NCI-H1694 (cell line): ENCODE data around the gene CERKL.

Source experiments
- DNase-seq: peaks from one replicate; lab custom pipeline; 2025; lab: John Stamatoyannopoulos, UW

CERKL gene

GRCh38 chr2:181628590-181629585 lies 28.0 kb downstream of the CERKL start:
- DNase-seq: no peak

- no peak for DNase-seq
Measured at GRCh38 chr2:181627545-181627944, 29.4 kb downstream of the CERKL start.

GRCh38 chr2:181626671-181627070 lies 30.2 kb downstream of the CERKL start:
- DNase-seq: no peak

- DNase-seq: no peak
Measured at GRCh38 chr2:181623159-181623558, 33.7 kb downstream of the CERKL start.

- DNase-seq: no peak
Measured at GRCh38 chr2:181621779-181622490, 35.0 kb downstream of the CERKL start.

- DNase-seq: no peak
Measured at GRCh38 chr2:181619516-181619915, 37.4 kb downstream of the CERKL start.

GRCh38 chr2:181616715-181617114 lies 40.2 kb downstream of the CERKL start:
- DNase-seq: no peak

- peak; percentile 81 for DNase-seq
Measured at GRCh38 chr2:181614874-181615638, 41.8 kb downstream of the CERKL start.

- DNase-seq: no peak
Measured at GRCh38 chr2:181613241-181613640, 43.7 kb downstream of the CERKL start.

- no peak for DNase-seq
Measured at GRCh38 chr2:181607629-181608590, 49.0 kb downstream of the CERKL start.

GRCh38 chr2:181605889-181606837 lies 50.7 kb downstream of the CERKL start:
- no peak for DNase-seq

GRCh38 chr2:181602017-181602416 lies 54.9 kb downstream of the CERKL start:
- no peak for DNase-seq

- DNase-seq: no peak
Measured at GRCh38 chr2:181596556-181596955, 60.3 kb downstream of the CERKL start.

GRCh38 chr2:181594322-181594721 lies 62.6 kb downstream of the CERKL start:
- DNase-seq: no peak

GRCh38 chr2:181589779-181590178 lies 67.1 kb downstream of the CERKL start:
- no peak for DNase-seq

- DNase-seq: no peak
Measured at GRCh38 chr2:181588546-181588945, 68.4 kb downstream of the CERKL start.

GRCh38 chr2:181586569-181587081 lies 70.3 kb downstream of the CERKL start:
- peak; percentile 99 for DNase-seq

- peak; percentile 85 for DNase-seq
Measured at GRCh38 chr2:181585732-181586131, 71.2 kb downstream of the CERKL start.

GRCh38 chr2:181581534-181581933 lies 75.4 kb downstream of the CERKL start:
- DNase-seq: no peak

- DNase-seq: no peak
Measured at GRCh38 chr2:181578829-181579228, 78.1 kb downstream of the CERKL start.
